IPS-15b (cell line): Measurements from ENCODE around the gene TIMELESS.

ENCODE experiments used
- H3K27me3 ChIP-seq: one replicate; pipeline ENCODE4 v1.6.1; 2013; ENCODE audit warnings: low read length; ENCODE audit not compliant: control insufficient read depth, insufficient read depth
- H3K36me3 ChIP-seq: one replicate; pipeline ENCODE4 v1.6.1; 2013; ENCODE audit warnings: low read length; ENCODE audit not compliant: control insufficient read depth, insufficient read depth
- H3K4me1 ChIP-seq: one replicate; pipeline ENCODE4 v1.6.1; 2013; ENCODE audit warnings: mild to moderate bottlenecking, low read length; ENCODE audit not compliant: control insufficient read depth, insufficient read depth
- H3K4me3 ChIP-seq: one replicate; pipeline ENCODE4 v1.5.1; 2013; ENCODE audit warnings: low read depth, low read length
- H3K9ac ChIP-seq: one replicate; pipeline ENCODE4 v1.6.1; 2013; ENCODE audit warnings: low read depth, mild to moderate bottlenecking, low read length
- H3K9me3 ChIP-seq: one replicate; pipeline ENCODE4 v1.6.1; 2013; ENCODE audit warnings: mild to moderate bottlenecking, low read length; ENCODE audit not compliant: control insufficient read depth, insufficient read depth

The TIMELESS gene

DNA sequence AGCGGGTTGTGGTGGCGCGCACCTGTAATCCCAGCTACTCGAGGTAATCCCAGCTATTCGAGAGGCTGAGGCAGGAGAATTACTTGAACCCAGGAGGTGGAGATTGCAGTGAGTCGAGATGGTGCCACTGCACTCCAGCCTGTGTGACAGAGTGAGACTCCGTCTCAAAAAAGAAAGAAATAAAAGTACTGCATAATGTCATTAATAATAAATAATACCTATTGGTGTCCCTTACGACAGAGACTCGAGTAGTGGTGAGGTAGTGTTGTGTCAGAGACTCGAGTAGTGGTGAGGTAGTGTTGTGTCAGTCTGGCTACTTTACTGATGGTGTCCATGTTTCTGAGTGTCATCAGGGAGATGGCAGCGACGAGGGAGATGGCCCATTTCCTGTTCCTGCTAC is 37.5 kb upstream of the TIMELESS start:
- Histone ChIP-seq H3K36me3 (no peaks in the 10 kb centered on the region), H3K4me3 (peak overlapping the region; percentile 96), H3K9me3 (no peaks in the 10 kb centered on the region), H3K9ac (no peak overlapping the region), H3K27me3 (peaks cover 44% of the 10 kb centered on the region), H3K4me1 (no peaks in the 10 kb centered on the region)

DNA sequence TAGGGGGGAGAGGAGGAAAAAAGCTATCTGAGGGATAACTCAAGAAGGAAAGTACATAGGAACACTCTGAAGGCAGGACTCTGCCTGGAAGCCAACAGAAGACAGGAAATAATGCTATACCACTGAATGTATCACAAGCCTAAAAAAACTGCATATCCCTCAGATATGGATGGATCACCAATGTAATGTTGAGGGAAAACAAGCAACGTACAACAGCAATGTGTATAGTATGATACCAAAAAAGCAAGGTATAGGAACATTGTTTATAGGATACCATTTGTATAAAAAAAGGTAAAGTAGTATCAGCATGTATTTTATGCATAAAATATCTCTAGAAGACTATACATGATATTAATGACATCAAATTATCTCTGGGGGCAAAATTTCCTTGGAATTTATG is 35.3 kb upstream of the TIMELESS start:
- H3K4me1 ChIP-seq = no peaks in the 10 kb centered on the region
- no peaks in the 10 kb centered on the region for H3K9me3 ChIP-seq
- H3K4me3 ChIP-seq = no peak overlapping the region
- H3K9ac ChIP-seq = no peak overlapping the region
- H3K36me3 ChIP-seq = no peaks in the 10 kb centered on the region
- H3K27me3 ChIP-seq = peaks cover 29% of the 10 kb centered on the region

DNA sequence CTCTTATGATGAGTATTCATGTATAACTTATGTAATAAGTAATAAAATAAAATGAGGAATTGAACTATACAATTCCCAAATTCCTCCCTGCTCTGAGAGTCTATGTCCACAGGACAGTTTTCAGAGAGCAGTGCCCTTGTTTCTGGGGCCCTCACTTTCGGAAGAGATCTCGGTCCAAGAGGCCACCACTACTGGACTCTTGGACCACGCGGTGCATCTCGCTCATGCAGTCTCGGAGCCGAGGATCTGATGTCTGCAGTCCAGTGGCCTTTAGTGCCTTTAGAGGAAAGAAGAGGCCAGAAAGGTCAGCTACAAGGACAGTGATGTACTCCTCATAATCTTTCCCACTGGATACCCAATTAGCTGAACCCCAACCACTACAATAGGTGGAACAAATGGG is 30.4 kb upstream of the TIMELESS start:
- H3K27me3 ChIP-seq = no peaks in the 10 kb centered on the region
- H3K4me3 ChIP-seq = no peak overlapping the region
- H3K36me3 ChIP-seq = no peaks in the 10 kb centered on the region
- H3K9ac ChIP-seq = no peak overlapping the region
- no peaks in the 10 kb centered on the region for H3K9me3 ChIP-seq
- no peaks in the 10 kb centered on the region for H3K4me1 ChIP-seq

DNA sequence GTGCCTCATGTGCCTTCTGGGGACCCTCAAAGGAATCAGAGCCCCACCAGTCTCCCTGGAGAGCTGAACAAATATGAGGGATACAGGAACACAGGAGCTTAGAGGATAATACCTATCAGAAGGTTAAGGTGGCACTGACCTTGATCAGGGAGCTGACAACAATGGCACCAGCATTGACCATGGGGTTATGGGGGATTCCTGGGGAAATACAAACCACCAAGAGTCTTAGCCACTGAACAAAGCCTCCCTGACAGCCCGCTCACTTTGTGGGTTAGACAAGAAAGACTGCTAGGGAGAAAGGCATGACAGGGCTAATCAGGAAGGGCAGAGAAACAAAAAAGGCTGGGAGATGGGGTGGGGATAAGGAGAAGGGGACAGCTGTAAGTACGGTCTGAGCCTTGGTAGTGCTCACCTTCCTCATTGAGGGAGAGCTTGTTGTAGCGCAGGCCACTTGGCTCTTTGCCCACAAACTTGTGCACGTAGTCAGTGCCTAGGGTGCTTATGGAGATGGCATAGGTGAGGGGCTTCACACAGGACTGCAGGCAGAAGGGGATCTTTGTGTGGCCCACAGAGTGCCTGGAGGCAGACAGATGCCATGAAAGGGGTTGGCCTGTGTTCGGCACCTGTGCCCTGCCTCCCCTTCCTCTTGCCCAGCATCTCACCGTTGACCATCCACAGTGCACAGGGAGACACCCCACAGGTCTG is 28.4 kb upstream of the TIMELESS start:
- no peaks in the 10 kb centered on the region for H3K4me1 ChIP-seq
- no peaks in the 10 kb centered on the region for H3K27me3 ChIP-seq
- H3K9ac ChIP-seq = no peak overlapping the region
- no peak overlapping the region for H3K4me3 ChIP-seq
- H3K36me3 ChIP-seq = no peaks in the 10 kb centered on the region
- H3K9me3 ChIP-seq = no peaks in the 10 kb centered on the region

DNA sequence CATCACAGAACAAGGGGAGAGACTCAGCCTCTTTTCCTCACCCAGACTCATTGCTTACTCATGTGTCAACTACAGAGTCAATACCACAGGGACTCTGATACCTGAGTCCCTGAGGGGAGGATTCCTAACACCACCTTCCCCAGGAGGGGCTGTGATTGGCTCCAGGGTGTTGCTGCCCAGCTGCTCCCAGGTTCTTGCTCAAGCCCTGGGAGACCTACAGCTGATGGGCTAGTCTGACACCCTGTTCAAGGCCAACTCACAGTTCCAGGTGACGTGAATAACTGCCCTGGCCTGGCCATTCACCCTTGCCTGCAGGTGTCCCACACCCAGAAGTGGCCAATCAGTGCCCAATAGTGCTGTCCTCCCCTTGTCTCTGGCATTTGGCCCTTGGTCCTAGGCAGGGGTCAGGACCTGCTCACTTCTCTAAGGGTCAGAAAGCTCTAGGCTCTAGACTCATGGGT is 27.8 kb upstream of the TIMELESS start:
- no peaks in the 10 kb centered on the region for H3K36me3 ChIP-seq

DNA sequence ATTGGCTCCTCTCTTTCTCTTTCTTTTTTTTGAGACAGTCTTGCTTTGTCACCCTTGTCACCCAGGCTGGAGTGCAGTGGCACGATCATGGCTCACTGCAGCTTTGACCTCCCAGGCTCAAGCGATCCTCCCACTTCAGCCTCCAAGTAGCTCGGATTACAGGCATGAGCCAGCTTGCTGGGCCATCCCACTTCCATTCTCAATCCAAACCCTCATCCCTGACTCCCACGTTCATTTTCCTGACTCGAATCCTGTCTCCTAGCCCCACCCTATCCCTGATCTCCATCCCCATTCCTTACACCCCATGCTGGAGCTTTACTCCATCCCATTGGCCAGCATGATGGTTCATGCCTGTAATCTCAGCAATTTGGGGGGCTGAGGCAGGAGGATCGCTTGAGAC is 26.9 kb upstream of the TIMELESS start:
- Histone ChIP-seq H3K36me3 (no peaks in the 10 kb centered on the region), H3K4me1 (no peaks in the 10 kb centered on the region), H3K27me3 (no peaks in the 10 kb centered on the region), H3K9ac (no peak overlapping the region), H3K9me3 (no peaks in the 10 kb centered on the region), H3K4me3 (no peak overlapping the region)

More for the DNA sequence above, 27.8 kb upstream of the TIMELESS start:
- Histone ChIP-seq H3K27me3 (no peaks in the 10 kb centered on the region), H3K9ac (no peak overlapping the region), H3K4me1 (no peaks in the 10 kb centered on the region), H3K4me3 (no peak overlapping the region), H3K9me3 (no peaks in the 10 kb centered on the region)

DNA sequence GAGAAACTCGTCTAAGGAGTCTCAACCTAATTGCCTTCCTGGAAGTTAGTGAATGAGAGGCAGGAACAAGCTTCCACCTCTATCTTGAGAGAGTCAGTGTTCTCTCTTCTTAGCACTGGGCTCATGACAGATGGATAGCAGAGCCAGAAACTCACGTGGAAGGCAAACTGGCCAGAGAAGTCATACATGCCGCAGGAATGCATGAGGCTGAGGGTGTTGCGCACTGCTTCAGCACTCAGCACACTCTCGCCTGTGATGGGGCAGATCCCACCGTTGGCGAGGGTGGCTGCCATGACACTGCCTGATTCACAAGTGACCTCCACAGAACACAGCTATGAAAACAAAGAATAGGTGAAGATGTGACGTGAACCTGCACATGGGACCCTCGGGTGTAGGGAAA is 25.2 kb upstream of the TIMELESS start:
- Histone ChIP-seq H3K9me3 (no peaks in the 10 kb centered on the region), H3K4me1 (peaks cover 2% of the 10 kb centered on the region), H3K36me3 (no peaks in the 10 kb centered on the region), H3K4me3 (no peak overlapping the region), H3K27me3 (no peaks in the 10 kb centered on the region), H3K9ac (no peak overlapping the region)

DNA sequence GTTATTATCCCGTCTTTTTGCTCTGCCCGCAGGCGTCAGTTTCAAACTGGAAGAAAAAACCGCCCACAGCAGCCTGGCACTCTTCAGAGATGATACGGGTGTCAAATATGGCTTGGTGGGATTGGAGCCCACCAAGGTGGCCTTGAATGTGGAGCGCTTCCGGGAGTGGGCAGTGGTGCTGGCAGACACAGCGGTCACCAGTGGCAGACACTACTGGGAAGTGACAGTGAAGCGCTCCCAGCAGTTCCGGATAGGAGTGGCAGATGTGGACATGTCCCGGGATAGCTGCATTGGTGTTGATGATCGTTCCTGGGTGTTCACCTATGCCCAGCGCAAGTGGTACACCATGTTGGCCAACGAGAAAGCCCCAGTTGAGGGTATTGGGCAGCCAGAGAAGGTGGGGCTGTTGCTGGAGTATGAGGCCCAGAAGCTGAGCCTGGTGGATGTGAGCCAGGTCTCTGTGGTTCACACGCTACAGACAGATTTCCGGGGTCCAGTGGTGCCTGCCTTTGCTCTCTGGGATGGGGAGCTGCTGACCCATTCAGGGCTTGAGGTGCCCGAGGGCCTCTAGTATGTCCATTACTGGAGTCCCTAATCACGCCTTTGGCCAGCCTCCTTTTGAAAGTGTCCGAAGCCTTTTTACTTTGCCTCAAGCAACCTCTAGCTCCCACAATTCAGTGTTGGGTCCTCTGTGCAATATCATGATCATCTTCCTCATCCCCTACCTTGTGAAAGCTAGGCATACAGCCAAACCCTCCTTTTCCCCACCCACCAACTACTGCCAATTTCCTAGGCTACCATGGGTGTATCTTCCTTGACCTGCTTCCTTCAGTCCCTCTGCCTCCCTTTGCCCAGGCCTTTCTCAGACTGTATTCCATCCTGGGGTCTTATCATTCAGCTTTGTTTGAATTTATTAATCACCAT is 20.0 kb upstream of the TIMELESS start:
- no peaks in the 10 kb centered on the region for H3K36me3 ChIP-seq
- H3K4me1 ChIP-seq = peaks cover 5% of the 10 kb centered on the region

DNA sequence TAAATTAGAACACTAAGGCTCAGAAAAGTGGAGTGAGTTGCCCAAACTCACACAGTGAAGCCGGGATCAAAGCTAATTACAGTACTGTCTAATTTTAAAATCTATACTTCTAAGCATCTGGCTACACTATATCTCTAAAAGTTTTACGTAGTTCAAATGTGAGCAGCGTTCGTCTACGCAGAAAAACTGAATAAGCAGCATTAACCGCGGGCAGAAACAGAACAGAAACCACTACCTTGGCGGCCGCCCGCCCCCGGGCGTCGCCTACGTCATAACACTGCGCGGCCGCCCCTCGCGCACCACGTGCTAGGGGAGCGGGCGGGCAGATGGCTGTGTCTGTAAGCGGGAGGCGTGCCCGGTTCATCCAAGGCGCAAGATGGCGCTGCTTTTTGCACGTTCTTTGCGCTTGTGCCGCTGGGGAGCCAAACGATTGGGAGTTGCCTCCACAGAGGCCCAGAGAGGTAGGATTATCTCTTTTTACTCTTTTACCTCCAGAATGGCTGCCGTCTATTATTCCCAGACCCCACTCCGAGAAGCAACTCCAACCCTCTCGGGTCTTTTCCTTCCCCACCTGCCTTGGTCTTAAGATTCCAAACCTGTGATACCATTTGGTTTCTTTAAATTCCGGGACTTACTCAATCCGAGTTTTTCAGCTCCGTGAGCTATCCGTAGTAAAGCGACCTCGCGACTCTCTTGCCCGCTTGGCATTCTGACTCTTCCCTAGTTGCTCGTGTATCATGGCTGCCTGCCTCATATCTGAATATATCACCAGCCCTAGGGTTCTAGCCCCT is 19.2 kb upstream of the TIMELESS start, which contains the start of gene SPRYD4:
SPRYD4 (plus strand) TSS at position 363 of the 791 bp plus-strand sequence; CDS start at position 377, 14 bp downstream.
- Histone ChIP-seq H3K9ac (peak within 1 kb of the TSS; percentile 99), H3K9me3 (no peaks in the 10 kb centered on the region), H3K4me1 (peaks cover 9% of the 10 kb centered on the region), H3K27me3 (no peaks in the 10 kb centered on the region), H3K4me3 (peak within 1 kb of the TSS; percentile 96), H3K36me3 (no peaks in the 10 kb centered on the region)

More for the DNA sequence above, 20.0 kb upstream of the TIMELESS start:
- Histone ChIP-seq H3K4me3 (peak overlapping the region; percentile 96), H3K9ac (peak overlapping the region; percentile 99), H3K27me3 (no peaks in the 10 kb centered on the region), H3K9me3 (no peaks in the 10 kb centered on the region)

DNA sequence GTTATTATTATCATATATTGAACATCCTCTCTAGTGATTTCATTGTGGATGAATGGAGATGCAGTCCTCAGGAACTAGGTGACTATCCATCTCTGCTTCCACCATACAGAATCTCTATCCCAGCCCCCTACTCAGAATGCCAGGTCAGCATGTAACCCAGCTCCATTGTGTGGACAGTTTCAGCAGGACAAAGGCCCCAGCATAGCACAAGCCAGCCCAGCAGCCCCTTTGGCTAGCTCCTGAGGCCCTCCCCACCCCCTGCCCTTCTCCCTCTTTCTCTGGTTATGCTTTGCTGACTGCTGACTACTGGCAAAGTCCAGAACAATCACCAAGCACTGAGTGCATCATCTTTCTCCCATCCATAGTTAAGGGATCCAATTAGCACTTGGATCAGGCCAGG is 13.3 kb upstream of the TIMELESS start:
- no peak overlapping the region for H3K4me3 ChIP-seq
- no peak overlapping the region for H3K9ac ChIP-seq

More for the DNA sequence above, 13.3 kb upstream of the TIMELESS start:
- no peaks in the 10 kb centered on the region for H3K36me3 ChIP-seq
- H3K27me3 ChIP-seq = no peaks in the 10 kb centered on the region
- H3K4me1 ChIP-seq = peaks cover 9% of the 10 kb centered on the region
- no peaks in the 10 kb centered on the region for H3K9me3 ChIP-seq
